ENCODE measurements around the gene CADM1. TPM values are rescaled to one million over a fixed set of nuclear protein-coding genes. Genes with fewer than 3 reads are reported as not detected.

CADM1 gene
- total RNA-seq, 1 experiment from 2014 or later, result 0.79 TPM

DNA sequence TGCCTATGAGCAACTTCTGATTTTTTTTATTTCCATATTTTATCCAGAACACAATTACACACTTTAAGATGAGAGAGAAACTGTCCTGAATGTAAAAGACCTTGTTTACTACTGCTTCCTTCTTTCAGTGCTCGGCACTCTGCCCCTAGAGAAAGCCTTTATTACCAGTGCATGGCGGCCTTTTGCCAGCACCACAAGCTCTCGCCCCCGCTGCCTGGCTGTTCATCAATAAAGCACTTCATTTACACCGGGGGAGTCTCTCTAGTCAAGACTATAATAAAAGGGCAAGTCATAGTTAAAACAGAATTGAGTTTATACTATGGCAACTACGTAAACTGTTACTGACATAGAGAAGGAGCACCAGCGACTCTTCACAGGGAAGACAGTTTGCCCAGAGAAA is 259.5 kb downstream of the CADM1 start:
- H3K4me2 ChIP-seq (ENCODE audit: low read length), result no peak overlapping the region
- ATAC-seq (no peak), DNase-seq (ENCODE audit: low read depth, low spot score) (no peak)
- no peaks in the 10 kb centered on the region for H4K20me1 ChIP-seq (ENCODE audit: insufficient read depth)
- no peak overlapping the region for H3K27ac ChIP-seq (ENCODE audit: low read depth, low read length)
- ChIA-PET RAD21 (ENCODE audit: low non-redundant PET in 1 of 2, low total read pairs in 2 of 2, uncharacterized antibody in 2 of 2, unreplicated experiment in 2 of 2) (no interaction called here), POLR2A (no interaction called here), CTCF (no interaction called here)
- H3K9me2 ChIP-seq (ENCODE audit: insufficient read depth), result no peaks in the 10 kb centered on the region
- no peaks in the 10 kb centered on the region for H3K4me1 ChIP-seq (ENCODE audit: control insufficient read depth in 1 of 2, insufficient read depth in 2 of 2, low read length in 2 of 2)
- no peaks in the 10 kb centered on the region for H3K79me2 ChIP-seq (ENCODE audit: insufficient read depth, low read length)
- H3K27me3 ChIP-seq (ENCODE audit: insufficient read depth, low read length), result no peaks in the 10 kb centered on the region
- H2AFZ ChIP-seq (ENCODE audit: low read depth, low read length, poor library complexity, severe bottlenecking), result no peak overlapping the region
- no peak overlapping the region for H3K9ac ChIP-seq (ENCODE audit: low read length)
- H3K36me3 ChIP-seq (ENCODE audit: control insufficient read depth in 1 of 2, insufficient read depth in 2 of 2, low read length in 2 of 2), result no peaks in the 10 kb centered on the region
- H3K4me3 ChIP-seq (replicated peaks in 1 of 2; ENCODE audit: low read depth in 1 of 2, low read length in 2 of 2), result no peak overlapping the region
- no TSS peak for BruUV-seq (replicated peaks)
- TF ChIP-seq, protein P1, sequence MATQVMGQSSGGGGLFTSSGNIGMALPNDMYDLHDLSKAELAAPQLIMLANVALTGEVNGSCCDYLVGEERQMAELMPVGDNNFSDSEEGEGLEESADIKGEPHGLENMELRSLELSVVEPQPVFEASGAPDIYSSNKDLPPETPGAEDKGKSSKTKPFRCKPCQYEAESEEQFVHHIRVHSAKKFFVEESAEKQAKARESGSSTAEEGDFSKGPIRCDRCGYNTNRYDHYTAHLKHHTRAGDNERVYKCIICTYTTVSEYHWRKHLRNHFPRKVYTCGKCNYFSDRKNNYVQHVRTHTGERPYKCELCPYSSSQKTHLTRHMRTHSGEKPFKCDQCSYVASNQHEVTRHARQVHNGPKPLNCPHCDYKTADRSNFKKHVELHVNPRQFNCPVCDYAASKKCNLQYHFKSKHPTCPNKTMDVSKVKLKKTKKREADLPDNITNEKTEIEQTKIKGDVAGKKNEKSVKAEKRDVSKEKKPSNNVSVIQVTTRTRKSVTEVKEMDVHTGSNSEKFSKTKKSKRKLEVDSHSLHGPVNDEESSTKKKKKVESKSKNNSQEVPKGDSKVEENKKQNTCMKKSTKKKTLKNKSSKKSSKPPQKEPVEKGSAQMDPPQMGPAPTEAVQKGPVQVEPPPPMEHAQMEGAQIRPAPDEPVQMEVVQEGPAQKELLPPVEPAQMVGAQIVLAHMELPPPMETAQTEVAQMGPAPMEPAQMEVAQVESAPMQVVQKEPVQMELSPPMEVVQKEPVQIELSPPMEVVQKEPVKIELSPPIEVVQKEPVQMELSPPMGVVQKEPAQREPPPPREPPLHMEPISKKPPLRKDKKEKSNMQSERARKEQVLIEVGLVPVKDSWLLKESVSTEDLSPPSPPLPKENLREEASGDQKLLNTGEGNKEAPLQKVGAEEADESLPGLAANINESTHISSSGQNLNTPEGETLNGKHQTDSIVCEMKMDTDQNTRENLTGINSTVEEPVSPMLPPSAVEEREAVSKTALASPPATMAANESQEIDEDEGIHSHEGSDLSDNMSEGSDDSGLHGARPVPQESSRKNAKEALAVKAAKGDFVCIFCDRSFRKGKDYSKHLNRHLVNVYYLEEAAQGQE (IDR thresholded peaks at IDR 0.05; ENCODE audit: low read depth), result no peak
- TF ChIP-seq, protein P2, sequence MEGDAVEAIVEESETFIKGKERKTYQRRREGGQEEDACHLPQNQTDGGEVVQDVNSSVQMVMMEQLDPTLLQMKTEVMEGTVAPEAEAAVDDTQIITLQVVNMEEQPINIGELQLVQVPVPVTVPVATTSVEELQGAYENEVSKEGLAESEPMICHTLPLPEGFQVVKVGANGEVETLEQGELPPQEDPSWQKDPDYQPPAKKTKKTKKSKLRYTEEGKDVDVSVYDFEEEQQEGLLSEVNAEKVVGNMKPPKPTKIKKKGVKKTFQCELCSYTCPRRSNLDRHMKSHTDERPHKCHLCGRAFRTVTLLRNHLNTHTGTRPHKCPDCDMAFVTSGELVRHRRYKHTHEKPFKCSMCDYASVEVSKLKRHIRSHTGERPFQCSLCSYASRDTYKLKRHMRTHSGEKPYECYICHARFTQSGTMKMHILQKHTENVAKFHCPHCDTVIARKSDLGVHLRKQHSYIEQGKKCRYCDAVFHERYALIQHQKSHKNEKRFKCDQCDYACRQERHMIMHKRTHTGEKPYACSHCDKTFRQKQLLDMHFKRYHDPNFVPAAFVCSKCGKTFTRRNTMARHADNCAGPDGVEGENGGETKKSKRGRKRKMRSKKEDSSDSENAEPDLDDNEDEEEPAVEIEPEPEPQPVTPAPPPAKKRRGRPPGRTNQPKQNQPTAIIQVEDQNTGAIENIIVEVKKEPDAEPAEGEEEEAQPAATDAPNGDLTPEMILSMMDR (IDR thresholded peaks at IDR 0.05 in 2 of 3, conservative IDR thresholded peaks at IDR 0.05 in 1 of 3; ENCODE audit: borderline replicate concordance in 1 of 3, insufficient read depth in 1 of 3, low read depth in 2 of 3, low read length in 2 of 3), result no peak
- TF ChIP-seq, protein P3, sequence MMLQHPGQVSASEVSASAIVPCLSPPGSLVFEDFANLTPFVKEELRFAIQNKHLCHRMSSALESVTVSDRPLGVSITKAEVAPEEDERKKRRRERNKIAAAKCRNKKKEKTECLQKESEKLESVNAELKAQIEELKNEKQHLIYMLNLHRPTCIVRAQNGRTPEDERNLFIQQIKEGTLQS (IDR thresholded peaks at IDR 0.05), result no peak
- TF ChIP-seq RAD21 (IDR thresholded peaks at IDR 0.05; ENCODE audit: low read depth) (no peak), ZNF274 (IDR thresholded peaks at IDR 0.05; ENCODE audit: low read depth, low read length) (no peak), CEBPB (IDR thresholded peaks at IDR 0.05; ENCODE audit: low read depth) (no peak), EZH2phosphoT487 (IDR thresholded peaks at IDR 0.05; ENCODE audit: borderline replicate concordance) (no peak), SIN3A (IDR thresholded peaks at IDR 0.05; ENCODE audit: low read depth) (no peak), ZBTB33 (IDR thresholded peaks at IDR 0.05; ENCODE audit: extremely low read depth, insufficient replicate concordance, low read length) (no peak), SP1 (IDR thresholded peaks at IDR 0.05; ENCODE audit: low read depth) (no peak), POLR2A (IDR thresholded peaks at IDR 0.05; ENCODE audit: borderline replicate concordance, extremely low read depth, insufficient read depth, insufficient read length) (no peak), SRF (IDR thresholded peaks at IDR 0.05; ENCODE audit: low read depth) (no peak)
- intact Hi-C loops (cut with micrococcal nuclease), result no loop called here
- H3K9me3 ChIP-seq (ENCODE audit: control insufficient read depth in 1 of 2, insufficient read depth in 1 of 2, low read depth in 1 of 2, low read length in 2 of 2), result peaks cover 0 to 10% of the 10 kb centered on the region in 2 experiments; a peak in 2 of 4 replicates

All from HCT116 (cell line).